Endothelial cell of umbilical vein (primary cell): ENCODE measurements around the gene MNT. TPM values are rescaled to one million over a fixed set of nuclear protein-coding genes. Genes with fewer than 3 reads are reported as not detected.

ENCODE experiments used
- BruUV-seq: library from RNA; stranded (reverse); fragments of 400-500 nt; replicated peaks from 2 replicates; lab custom pipeline; 2021; lab: Mats Ljungman, UMichigan
- CTCF ChIA-PET: fragments of 300-600, 350-600 bp; sonication (Branson Sonifier 250); formaldehyde crosslinking; loops from one replicate; lab custom pipeline; 2021; ENCODE audit warnings: antibody characterized with exemption, inconsistent platforms; lab: Charles Lee
- POLR2A ChIA-PET: fragments of 300-600, 350-600 bp; sonication (Branson Sonifier 250); formaldehyde crosslinking; loops from one replicate; lab custom pipeline; 2021; ENCODE audit warnings: antibody characterized with exemption, inconsistent platforms; lab: Charles Lee
- DNase-seq: peaks from one replicate; pipeline ENCODE4 v3.0.0-alpha.2; 2011; ENCODE audit warnings: low read depth, low spot score
- FAIRE-seq: peaks from 2 replicates; lab custom pipeline; 2011; peaks lifted over from hg19 to GRCh38; lab: Jason Lieb, UNC
- H2AFZ ChIP-seq: 2 replicates; pipeline ENCODE4 v1.6.0; 2012; ENCODE audit warnings: low read depth, low read length, control low read depth, inconsistent platforms
- H3K27ac ChIP-seq: 2 replicates; pipeline ENCODE4 v1.5.1; 2011; ENCODE audit warnings: low read depth, mild to moderate bottlenecking, control low read depth, low read length, moderate library complexity; ENCODE audit not compliant: insufficient read depth
- H3K27me3 ChIP-seq, 2 experiments: 2 replicates each; pipeline versions ENCODE4 v1.6.0 to v1.6.1; 2011; ENCODE audit warnings: low read length in 2 of 2, mixed read lengths in 1 of 2; ENCODE audit not compliant: control insufficient read depth in 2 of 2, insufficient read depth in 2 of 2
- H3K36me3 ChIP-seq, 2 experiments: 2 replicates in 1 of 2; 3 replicates in 1 of 2; pipeline ENCODE4 v1.5.1; 2011; ENCODE audit warnings: low read length in 2 of 2, mild to moderate bottlenecking in 1 of 2, moderate library complexity in 1 of 2; ENCODE audit not compliant: control insufficient read depth in 2 of 2, insufficient read depth in 2 of 2; ENCODE audit errors: extremely low read depth in 1 of 2
- H3K4me1 ChIP-seq: 3 replicates; pipeline ENCODE4 v1.5.1; 2011; ENCODE audit warnings: mild to moderate bottlenecking, low read length; ENCODE audit not compliant: control insufficient read depth, insufficient read depth; ENCODE audit errors: extremely low read depth
- H3K4me2 ChIP-seq: 2 replicates; pipeline ENCODE4 v1.6.1; 2011; ENCODE audit warnings: low read length, control low read depth, mixed read lengths; ENCODE audit not compliant: insufficient read depth
- H3K4me3 ChIP-seq, 3 experiments: fragments of 200-600 bp in 1 of 3; sonication (generic), shearing (Covaris generic) in 1 of 3; replicated peaks in 1 of 3; 2 replicates each; pipeline ENCODE4 v1.5.1; 2011 to 2016; ENCODE audit warnings: control low read depth in 3 of 3, low read length in 3 of 3, mild to moderate bottlenecking in 2 of 3, inconsistent platforms in 1 of 3, low read depth in 1 of 3, moderate library complexity in 1 of 3; ENCODE audit not compliant: insufficient read depth in 1 of 3
- H3K79me2 ChIP-seq: 2 replicates; pipeline ENCODE4 v1.6.0; 2012; ENCODE audit warnings: low read length, inconsistent platforms; ENCODE audit not compliant: control insufficient read depth, insufficient read depth
- H3K9ac ChIP-seq: replicated peaks from 2 replicates; pipeline ENCODE3; 2011; ENCODE audit warnings: low read length, control low read depth; ENCODE audit not compliant: insufficient read depth; ENCODE audit errors: extremely low read depth
- H3K9me1 ChIP-seq: replicated peaks from 3 replicates; pipeline ENCODE4 v1.6.0; 2011; ENCODE audit warnings: mild to moderate bottlenecking, low read length; ENCODE audit not compliant: control insufficient read depth, insufficient read depth; ENCODE audit errors: extremely low read depth
- H3K9me3 ChIP-seq: replicated peaks from 2 replicates; pipeline ENCODE4 v1.5.1; 2012; ENCODE audit warnings: low read length, inconsistent platforms; ENCODE audit not compliant: control insufficient read depth, insufficient read depth
- H4K20me1 ChIP-seq: replicated peaks from 2 replicates; pipeline ENCODE3; 2011; ENCODE audit warnings: mild to moderate bottlenecking, low read length; ENCODE audit not compliant: control insufficient read depth, insufficient read depth; ENCODE audit errors: extremely low read depth
- EZH2 ChIP-seq: IDR thresholded peaks from 2 replicates; pipeline ENCODE4 v1.6.1; 2012; ENCODE audit warnings: borderline replicate concordance, low read depth, mild to moderate bottlenecking, moderate library complexity, low read length, inconsistent platforms; ENCODE audit not compliant: severe bottlenecking
- FOS ChIP-seq: IDR thresholded peaks from 2 replicates; pipeline ENCODE4 v1.6.1; 2011; ENCODE audit warnings: mild to moderate bottlenecking, low read length, moderate library complexity, borderline replicate concordance; ENCODE audit not compliant: insufficient read depth
- GATA2 ChIP-seq: IDR thresholded peaks from 2 replicates; pipeline ENCODE4 v1.7.0; 2011; ENCODE audit warnings: low read depth, mild to moderate bottlenecking, moderate library complexity, mixed read lengths, low read length; ENCODE audit not compliant: insufficient read length, insufficient read depth
- JUN ChIP-seq: IDR thresholded peaks from 2 replicates; pipeline ENCODE4 v1.6.1; 2011; ENCODE audit warnings: borderline replicate concordance, low read depth; ENCODE audit not compliant: insufficient read length, insufficient read depth
- MYC ChIP-seq: IDR thresholded peaks from one replicate; pipeline ENCODE4 v1.6.1; 2011; ENCODE audit warnings: mild to moderate bottlenecking, low read depth, low read length
- POLR2A ChIP-seq: IDR thresholded peaks from 2 replicates; pipeline ENCODE4 v1.6.1; 2012; ENCODE audit warnings: low read depth, mild to moderate bottlenecking, control low read depth, low read length
- POLR2AphosphoS5 ChIP-seq: IDR thresholded peaks from 2 replicates; pipeline ENCODE4 v1.6.1; 2012; ENCODE audit warnings: low read depth, mild to moderate bottlenecking, control low read depth, low read length, moderate library complexity; ENCODE audit not compliant: insufficient read depth
- dilution Hi-C: fragments of 300-500 bp; cut with MboI; formaldehyde crosslinking; loops from one replicate; pipeline ENCODE4 v1.15.0; 2019; ENCODE audit warnings: low sequenced_read_pairs; ENCODE audit not compliant: extremely low pct_ligation_motif_present
- intact Hi-C: fragments of 100-400 bp; cut with micrococcal nuclease; formaldehyde crosslinking; loops from one replicate; pipeline ENCODE4 v1.10.0; 2022
- polyA plus RNA-seq, 4 experiments: library from polyadenylated mRNA; depleted of rRNA in 3 of 4; stranded (reverse) in 3 of 4; unstranded in 1 of 4; fragments of >200 nt; gene quantifications; 2 replicates each; pipeline versions ENCODE4 v1.2.1 to v1.2.3, GENCODE V29; 2011 to 2012; ENCODE audit warnings: missing spikeins in 1 of 4
- total RNA-seq: library from RNA; stranded (reverse); gene quantifications from 2 replicates; pipeline ENCODE4 v1.2.3, GENCODE V29; 2021
- TF ChIP-seq, protein P1 (sequence below): IDR thresholded peaks from 2 replicates; pipeline ENCODE4 v1.6.1; 2011; ENCODE audit not compliant: insufficient read depth, insufficient read length
- TF ChIP-seq, protein P2 (sequence below), 2 donors: IDR thresholded peaks; 1 replicate in 1 of 2; 2 replicates in 1 of 2; pipeline ENCODE4 v1.5.1; 2011; ENCODE audit warnings: low read length in 2 of 2, mild to moderate bottlenecking in 2 of 2, moderate library complexity in 2 of 2, control low read depth in 1 of 2, inconsistent platforms in 1 of 2, low read depth in 1 of 2; ENCODE audit not compliant: insufficient read depth in 1 of 2; ENCODE audit errors: extremely low read depth in 1 of 2

MNT gene
- total and polyA plus RNA-seq, 2 donors (not counting 3 experiments of a cell fraction or from before 2014, with no cell fraction given), result 4.1 to 21.6 TPM

DNA sequence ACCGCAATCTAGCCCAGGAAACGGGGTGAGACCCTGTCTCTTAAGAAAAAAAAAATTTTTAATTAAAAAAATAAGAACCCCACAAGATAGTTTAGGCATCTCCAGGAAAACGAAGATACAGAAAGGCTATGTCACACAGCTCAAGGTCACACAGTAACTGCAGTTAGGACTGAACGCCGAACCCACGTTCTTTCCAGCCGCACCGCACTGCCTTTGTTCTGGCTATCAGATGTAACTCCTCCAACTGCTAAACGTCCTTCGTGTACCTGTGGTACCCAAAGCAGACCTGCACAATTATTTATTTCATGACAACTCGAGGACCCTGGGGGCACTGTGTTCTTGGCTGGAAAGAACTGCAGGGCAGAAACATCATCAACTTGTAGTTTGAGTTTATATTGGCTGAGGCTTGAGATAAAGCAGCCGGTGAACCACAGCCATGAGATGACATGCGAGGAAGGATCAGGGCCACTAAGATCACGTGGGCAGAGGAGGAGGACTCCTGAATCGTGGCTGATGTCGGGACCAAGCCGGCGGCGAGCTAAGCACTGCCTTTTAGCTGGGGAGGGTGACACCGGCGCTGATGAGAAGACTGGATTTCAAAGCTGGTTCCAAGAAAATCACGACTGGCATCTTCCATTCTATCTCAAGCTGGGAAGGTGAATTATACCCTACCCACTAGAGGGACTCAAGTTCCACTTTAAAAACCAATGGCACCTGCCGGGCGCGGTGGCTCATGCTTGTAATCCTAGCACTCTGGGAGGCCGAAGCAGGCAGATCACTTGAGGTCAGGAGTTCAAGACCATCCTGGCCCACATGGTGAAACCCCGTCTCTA, 20.7 kb upstream of the MNT start:
- no peaks in the 10 kb centered on the region for H3K9me3 ChIP-seq
- no peak for FAIRE-seq
- intact Hi-C loops (no loop called here), dilution Hi-C loops (no loop called here)
- ChIA-PET CTCF (interaction anchor here (1.2 to 2.0 kb wide), 2 partner anchors 15 to 39 kb away, joined by 3 to 11 read pairs; no protein-coding TSS in a partner anchor), POLR2A (no interaction called here)
- no peak overlapping the region for H3K27ac ChIP-seq
- TF ChIP-seq POLR2A (no peak), EZH2 (no peak), MYC (no peak), GATA2 (no peak), FOS (no peak), POLR2AphosphoS5 (no peak), JUN (no peak)
- TF ChIP-seq, protein P1, sequence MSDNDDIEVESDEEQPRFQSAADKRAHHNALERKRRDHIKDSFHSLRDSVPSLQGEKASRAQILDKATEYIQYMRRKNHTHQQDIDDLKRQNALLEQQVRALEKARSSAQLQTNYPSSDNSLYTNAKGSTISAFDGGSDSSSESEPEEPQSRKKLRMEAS, result no peak
- TF ChIP-seq, protein P2, sequence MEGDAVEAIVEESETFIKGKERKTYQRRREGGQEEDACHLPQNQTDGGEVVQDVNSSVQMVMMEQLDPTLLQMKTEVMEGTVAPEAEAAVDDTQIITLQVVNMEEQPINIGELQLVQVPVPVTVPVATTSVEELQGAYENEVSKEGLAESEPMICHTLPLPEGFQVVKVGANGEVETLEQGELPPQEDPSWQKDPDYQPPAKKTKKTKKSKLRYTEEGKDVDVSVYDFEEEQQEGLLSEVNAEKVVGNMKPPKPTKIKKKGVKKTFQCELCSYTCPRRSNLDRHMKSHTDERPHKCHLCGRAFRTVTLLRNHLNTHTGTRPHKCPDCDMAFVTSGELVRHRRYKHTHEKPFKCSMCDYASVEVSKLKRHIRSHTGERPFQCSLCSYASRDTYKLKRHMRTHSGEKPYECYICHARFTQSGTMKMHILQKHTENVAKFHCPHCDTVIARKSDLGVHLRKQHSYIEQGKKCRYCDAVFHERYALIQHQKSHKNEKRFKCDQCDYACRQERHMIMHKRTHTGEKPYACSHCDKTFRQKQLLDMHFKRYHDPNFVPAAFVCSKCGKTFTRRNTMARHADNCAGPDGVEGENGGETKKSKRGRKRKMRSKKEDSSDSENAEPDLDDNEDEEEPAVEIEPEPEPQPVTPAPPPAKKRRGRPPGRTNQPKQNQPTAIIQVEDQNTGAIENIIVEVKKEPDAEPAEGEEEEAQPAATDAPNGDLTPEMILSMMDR (IDR thresholded peaks at IDR 0.05; ENCODE audit: extremely low read depth in 1 of 2, insufficient read depth in 1 of 2, low read depth in 1 of 2, low read length in 2 of 2), result no peak
- no peaks in the 10 kb centered on the region for H3K9me1 ChIP-seq
- H3K9ac ChIP-seq, result no peak overlapping the region
- no peaks in the 10 kb centered on the region for H3K79me2 ChIP-seq
- H3K36me3 ChIP-seq, result peaks cover 2 to 8% of the 10 kb centered on the region in 2 experiments
- no TSS peak for BruUV-seq
- no peak overlapping the region for H2AFZ ChIP-seq
- H3K27me3 ChIP-seq, result no peaks in the 10 kb centered on the region
- H4K20me1 ChIP-seq, result no peaks in the 10 kb centered on the region
- H3K4me3 ChIP-seq, result no peak overlapping the region
- DNase-seq, result no peak
- no peaks in the 10 kb centered on the region for H3K4me1 ChIP-seq
- H3K4me2 ChIP-seq, result no peak overlapping the region
